ENCODE measurements around the gene GNG7. TPM values are rescaled to one million over a fixed set of nuclear protein-coding genes. Genes with fewer than 3 reads are reported as not detected.

Gene GNG7
- total RNA-seq, 4 donors from 2014 or later = 4.7 to 15.6 (median 9.2) TPM

- ATAC-seq = no peak
- no peaks in the 10 kb centered on the region for H3K27me3 ChIP-seq
- 20 to 94% methylated on average over 2 to 3 of the region's 21 CpGs for WGBS, 2 donors (ENCODE audit: low coverage in 1 of 2)
- H3K27ac ChIP-seq = peak overlapping the region in 3 of 4 donors; percentile 76 to 80 (median 77)
- H3K9me3 ChIP-seq = no peaks in the 10 kb centered on the region
- H3K4me3 ChIP-seq = no peak overlapping the region
- H3K4me1 ChIP-seq = peaks cover 0 to 59% (median 10%) of the 10 kb centered on the region in 3 donors
- no peaks in the 10 kb centered on the region for H3K36me3 ChIP-seq
- TF ChIP-seq POLR2A (IDR thresholded peaks at IDR 0.05) (no peak), EP300 (IDR thresholded peaks at IDR 0.05) (no peak), CTCF (IDR thresholded peaks at IDR 0.05) (no peak), POLR2AphosphoS5 (IDR thresholded peaks at IDR 0.05) (no peak)
Observed at GRCh38 chr19:2550431-2551171, 151.9 kb downstream of the GNG7 start.

GRCh38 chr19:2549701-2550191 lies 152.7 kb downstream of the GNG7 start:
- WGBS, 2 donors (ENCODE audit: low coverage in 1 of 2) = 36 to 48% methylated on average over 6 to 8 of the region's 11 CpGs

GRCh38 chr19:2548966-2549365 lies 153.5 kb downstream of the GNG7 start:
- H3K27ac ChIP-seq = peak overlapping the region in 2 of 4 donors; percentile 77 to 80
- H3K27me3 ChIP-seq = no peaks in the 10 kb centered on the region
- no peak for ATAC-seq
- H3K4me3 ChIP-seq = no peak overlapping the region
- no peaks in the 10 kb centered on the region for H3K36me3 ChIP-seq
- no peak for TF ChIP-seq POLR2A (IDR thresholded peaks at IDR 0.05)
- no peak for TF ChIP-seq POLR2AphosphoS5 (IDR thresholded peaks at IDR 0.05)
- no peak for TF ChIP-seq CTCF (IDR thresholded peaks at IDR 0.05)
- no peak for TF ChIP-seq EP300 (IDR thresholded peaks at IDR 0.05)
- peaks cover 3 to 69% (median 24%) of the 10 kb centered on the region in 3 donors for H3K4me1 ChIP-seq
- 98 to 100% methylated on average over 4 to 5 of the region's 11 CpGs for WGBS, 2 donors (ENCODE audit: low coverage in 1 of 2)
- no peaks in the 10 kb centered on the region for H3K9me3 ChIP-seq

More at GRCh38 chr19:2549701-2550191, 152.7 kb downstream of the GNG7 start:
- Histone ChIP-seq H3K27me3 (no peaks in the 10 kb centered on the region), H3K4me3 (no peak overlapping the region), H3K4me1 (peaks cover 3 to 64% (median 16%) of the 10 kb centered on the region in 3 donors), H3K9me3 (no peaks in the 10 kb centered on the region), H3K27ac (peak overlapping the region in 3 of 4 donors; percentile 76 to 80 (median 77)), H3K36me3 (no peaks in the 10 kb centered on the region)
- no peak for TF ChIP-seq POLR2A (IDR thresholded peaks at IDR 0.05)
- TF ChIP-seq POLR2AphosphoS5 (IDR thresholded peaks at IDR 0.05) = peak; percentile 64
- ATAC-seq = peak; percentile 84

- no CpG with 5 or more reads among the region's 9 CpGs for WGBS, 2 donors (ENCODE audit: low coverage in 1 of 2)
- Histone ChIP-seq H3K27ac (peak overlapping the region in 2 of 4 donors; percentile 82 to 98), H3K27me3 (no peaks in the 10 kb centered on the region), H3K4me1 (peaks cover 3 to 82% (median 30%) of the 10 kb centered on the region in 3 donors), H3K4me3 (no peak overlapping the region), H3K36me3 (no peaks in the 10 kb centered on the region), H3K9me3 (no peaks in the 10 kb centered on the region)
- ATAC-seq = no peak
- TF ChIP-seq POLR2AphosphoS5 (IDR thresholded peaks at IDR 0.05) (no peak), POLR2A (IDR thresholded peaks at IDR 0.05) (no peak), EP300 (IDR thresholded peaks at IDR 0.05) (no peak), CTCF (IDR thresholded peaks at IDR 0.05) (no peak)
Observed at GRCh38 chr19:2547721-2548120, 154.8 kb downstream of the GNG7 start.

GRCh38 chr19:2547033-2547680 lies 155.3 kb downstream of the GNG7 start:
- H3K36me3 ChIP-seq = no peaks in the 10 kb centered on the region
- H3K4me1 ChIP-seq = peaks cover 8 to 84% (median 36%) of the 10 kb centered on the region in 3 donors
- TF ChIP-seq POLR2AphosphoS5 (IDR thresholded peaks at IDR 0.05) (no peak), EP300 (IDR thresholded peaks at IDR 0.05) (no peak), POLR2A (IDR thresholded peaks at IDR 0.05) (no peak), CTCF (IDR thresholded peaks at IDR 0.05) (no peak)
- H3K27ac ChIP-seq = peak overlapping the region in 3 of 4 donors; percentile 82 to 98 (median 92)
- no peak overlapping the region for H3K4me3 ChIP-seq
- H3K27me3 ChIP-seq = no peaks in the 10 kb centered on the region
- WGBS, 2 donors (ENCODE audit: low coverage in 1 of 2) = 88 to 91% methylated on average over 8 to 13 of the region's 15 CpGs
- ATAC-seq = no peak
- no peaks in the 10 kb centered on the region for H3K9me3 ChIP-seq
